Prostate gland (tissue), 2 donors: ENCODE results near the gene SLC7A10.

Experiments used
- CTCF ChIP-seq, 4 experiments: fragments of 200-600 bp in 2 of 4; fragments of 450-650 bp in 2 of 4; sonication (generic) in 2 of 4; IDR thresholded peaks; 1 replicate in 3 of 4; 2 replicates in 1 of 4; pipeline ENCODE4 v1.5.1; 2016 to 2019; ENCODE audit warnings: antibody characterized with exemption in 4 of 4, mild to moderate bottlenecking in 2 of 4, moderate library complexity in 2 of 4
- POLR2A ChIP-seq: fragments of 450-650 bp; IDR thresholded peaks from one replicate; pipeline ENCODE4 v1.6.1; 2016; ENCODE audit warnings: antibody characterized with exemption, mild to moderate bottlenecking
- POLR2AphosphoS5 ChIP-seq: sonication (generic); formaldehyde crosslinking; IDR thresholded peaks from one replicate; pipeline ENCODE4 v1.6.1; 2017; ENCODE audit warnings: antibody characterized with exemption

DNA sequence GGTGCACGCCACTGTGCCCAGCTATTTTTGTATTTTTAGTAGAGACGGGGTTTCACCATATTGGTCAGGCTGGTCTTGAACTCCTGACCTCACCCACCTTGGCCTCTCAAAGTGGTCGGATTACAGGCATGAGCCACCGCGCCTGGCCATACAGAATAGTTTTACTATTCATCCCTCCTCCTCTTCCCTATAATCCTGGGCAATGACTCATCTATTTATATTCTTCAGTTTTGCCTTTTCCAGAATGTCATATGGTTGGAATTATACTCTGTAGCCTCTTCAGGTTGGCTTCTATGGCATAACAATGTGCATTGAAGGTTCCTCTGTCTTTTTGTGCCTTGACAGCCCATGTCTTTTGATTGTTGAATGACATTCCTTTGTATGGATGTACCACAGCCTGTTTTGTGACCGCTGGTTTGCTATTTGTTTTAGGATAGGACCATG, 53.7 kb downstream of the SLC7A10 start:
- TF ChIP-seq POLR2A: no peak
- no peak for TF ChIP-seq POLR2AphosphoS5
- TF ChIP-seq CTCF (IDR thresholded peaks at IDR 0.05): no peak
